ACHN (cell line): Measurements from ENCODE around the gene SIKE1.

Experiments
- DNase-seq: peaks from one replicate; pipeline ENCODE4 v3.0.0-alpha.2; 2015
- in situ Hi-C: cut with HindIII; loops from 2 replicates; pipeline ENCODE4 v1.10.0; 2017; ENCODE audit warnings: low sequenced_read_pairs, low pct_ligation_motif_present, low pct_unique_long_range_greater_than_20kb

SIKE1 gene

DNA sequence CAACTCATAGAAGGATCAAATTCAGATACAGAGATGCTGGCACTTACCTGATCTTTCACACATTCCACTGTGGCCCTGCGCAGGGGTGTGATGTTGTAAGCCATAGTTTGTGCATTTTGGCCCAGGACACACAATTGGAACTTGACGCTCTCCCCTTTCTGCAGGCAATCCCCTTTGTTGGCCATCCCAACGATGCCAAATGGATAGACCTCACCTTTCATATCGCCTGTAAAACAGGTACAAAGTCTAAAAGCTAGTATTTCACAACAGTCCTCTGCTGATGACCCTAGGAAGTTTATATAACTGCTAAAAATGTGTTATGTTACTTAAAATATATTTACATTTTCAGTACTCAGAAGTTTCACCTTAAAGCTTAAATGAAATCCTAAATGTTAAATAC lies 60.0 kb downstream of the SIKE1 start:
- in situ Hi-C loops: no loop called here
- no peak for DNase-seq
